HG03039 (cell line): ENCODE measurements around the gene SLC9B2.

Experiments
- ATAC-seq: cut with Tn5 transposase; IDR thresholded peaks from one replicate; pipeline ENCODE4 v1.9.1; 2021; ENCODE audit warnings: mild to moderate bottlenecking, moderate library complexity; ENCODE audit not compliant: unreplicated experiment

SLC9B2 gene

DNA sequence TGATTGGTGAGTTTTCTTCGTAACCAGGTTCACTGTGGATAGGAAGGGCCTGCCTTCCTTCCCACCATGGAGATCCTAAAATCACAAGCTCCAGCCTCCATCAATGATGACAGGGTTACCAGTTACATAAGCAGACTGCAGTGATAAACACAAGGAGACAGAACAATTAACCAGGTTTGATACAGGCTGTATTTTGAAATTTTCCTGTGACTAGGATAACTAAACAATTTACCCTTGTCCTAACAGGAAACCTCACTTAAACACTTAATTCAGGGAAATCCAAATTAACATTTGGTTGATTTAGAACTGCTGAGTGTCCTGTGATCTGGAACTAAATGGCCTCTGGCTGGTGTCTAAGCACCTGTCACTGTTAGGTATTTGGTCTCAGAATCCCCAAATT is 3.1 kb upstream of the SLC9B2 start:
- no peak for ATAC-seq

- peak; percentile 43 for ATAC-seq
Measured at GRCh38 chr4:103075894-103076746, 441 bp downstream of the SLC9B2 start.

- no peak for ATAC-seq
Measured at GRCh38 chr4:103075435-103075893, 1.1 kb downstream of the SLC9B2 start.

DNA sequence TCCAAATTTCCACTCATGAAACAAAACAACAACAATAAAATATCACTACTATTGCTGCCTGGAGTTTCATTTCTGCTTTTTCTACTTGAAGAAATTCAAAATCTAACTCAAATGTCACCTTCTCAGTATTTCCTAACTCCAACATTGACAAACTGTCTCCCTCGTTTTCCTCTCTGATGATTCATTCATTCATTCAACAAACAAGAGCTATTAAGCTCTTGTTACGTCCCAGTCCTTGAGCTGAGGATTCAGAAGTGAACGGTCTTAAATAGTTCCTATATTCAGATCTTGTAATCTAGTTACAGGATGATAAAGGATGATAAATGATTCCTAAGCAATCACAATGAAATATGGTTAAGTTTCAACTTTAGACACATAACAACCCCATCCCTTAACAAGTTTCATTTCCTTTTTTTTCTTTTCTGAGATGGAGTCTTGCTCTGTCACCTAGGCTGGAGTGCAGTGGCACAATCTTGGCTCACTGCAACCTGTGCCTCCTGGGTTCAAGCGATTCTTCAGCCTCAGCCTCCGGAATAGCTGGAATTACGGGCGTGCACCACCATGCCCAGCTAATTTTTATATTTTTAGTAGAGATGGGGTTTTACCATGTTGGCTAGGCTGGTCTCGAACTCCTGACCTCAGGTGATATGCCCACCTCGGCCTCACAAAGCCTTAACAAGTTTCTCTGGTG is 1.7 kb downstream of the SLC9B2 start:
- peak; percentile 27 for ATAC-seq

DNA sequence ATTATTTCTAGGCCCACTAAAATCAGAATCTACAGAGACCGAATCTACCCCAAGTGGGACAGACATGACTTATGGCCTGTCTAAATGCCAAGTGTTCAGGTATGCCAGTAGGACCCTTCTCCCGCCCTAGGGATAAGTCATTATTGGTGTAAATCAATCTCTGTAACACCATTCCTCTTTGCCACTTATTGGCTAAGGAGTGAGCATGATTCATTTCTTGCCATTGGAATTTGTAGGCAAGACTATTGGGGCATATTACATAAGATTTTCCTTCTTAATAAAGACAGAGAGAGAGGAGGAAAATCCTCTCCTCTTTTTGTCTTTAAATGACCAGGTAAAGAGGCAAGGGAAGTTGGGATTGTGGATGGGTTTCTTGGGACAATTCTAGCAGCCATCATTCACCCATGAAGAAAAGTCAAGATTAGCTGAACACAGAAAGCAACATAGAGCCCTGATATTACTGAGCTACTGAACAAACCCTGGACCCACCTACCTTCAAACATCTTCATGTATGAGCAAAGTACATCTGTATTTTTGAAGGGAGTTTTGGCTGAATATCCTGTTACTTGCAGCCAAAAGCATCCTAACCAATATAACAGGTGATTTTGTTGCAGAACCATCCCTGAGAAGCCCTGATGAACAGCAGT is 2.6 kb downstream of the SLC9B2 start:
- no peak for ATAC-seq

- ATAC-seq: no peak
Measured at GRCh38 chr4:103067841-103068547, 8.6 kb downstream of the SLC9B2 start.

GRCh38 chr4:103060453-103061148 is 16.0 kb downstream of the SLC9B2 start:
- no peak for ATAC-seq

DNA sequence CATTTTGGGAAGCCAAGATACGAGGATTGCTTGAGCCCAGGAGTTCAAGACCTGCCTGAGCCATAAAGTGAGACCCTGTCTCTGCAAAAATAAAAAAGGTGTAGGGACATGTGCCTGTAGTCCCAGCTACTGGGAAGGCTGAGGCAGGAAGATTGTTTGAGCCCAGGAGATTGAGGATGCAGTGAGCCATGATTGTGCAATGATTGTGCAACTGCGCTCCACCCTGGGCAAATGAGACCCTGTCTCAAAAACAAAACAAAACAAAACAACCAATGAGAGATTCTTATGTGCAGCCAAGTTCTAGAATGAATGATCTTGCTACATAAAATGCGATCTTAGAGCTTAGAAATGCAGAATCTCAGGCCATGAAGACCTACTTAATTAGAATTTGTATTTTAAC is 22.5 kb downstream of the SLC9B2 start:
- no peak for ATAC-seq

- ATAC-seq: no peak
Measured at GRCh38 chr4:103052779-103053178, 23.8 kb downstream of the SLC9B2 start.

DNA sequence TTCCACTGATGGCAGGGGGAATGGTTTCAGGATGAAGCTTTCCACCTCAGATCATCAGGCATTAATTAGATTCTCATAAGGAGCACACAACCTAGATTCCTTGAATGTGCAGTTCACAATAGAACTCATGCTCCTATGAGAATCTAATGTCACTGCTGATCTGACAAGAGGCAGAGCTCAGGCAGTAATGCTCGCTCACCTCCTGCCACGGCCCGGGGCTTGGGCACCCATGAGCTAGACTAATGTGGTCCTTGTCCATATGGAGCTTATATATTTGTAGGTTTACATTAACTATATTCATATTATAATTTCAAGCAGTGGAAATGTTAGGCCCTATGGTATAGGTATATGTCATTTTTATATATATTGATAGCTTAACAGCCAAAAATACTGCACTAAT is 24.4 kb downstream of the SLC9B2 start:
- ATAC-seq: no peak

GRCh38 chr4:103050736-103051436 is 25.7 kb downstream of the SLC9B2 start:
- ATAC-seq: no peak

DNA sequence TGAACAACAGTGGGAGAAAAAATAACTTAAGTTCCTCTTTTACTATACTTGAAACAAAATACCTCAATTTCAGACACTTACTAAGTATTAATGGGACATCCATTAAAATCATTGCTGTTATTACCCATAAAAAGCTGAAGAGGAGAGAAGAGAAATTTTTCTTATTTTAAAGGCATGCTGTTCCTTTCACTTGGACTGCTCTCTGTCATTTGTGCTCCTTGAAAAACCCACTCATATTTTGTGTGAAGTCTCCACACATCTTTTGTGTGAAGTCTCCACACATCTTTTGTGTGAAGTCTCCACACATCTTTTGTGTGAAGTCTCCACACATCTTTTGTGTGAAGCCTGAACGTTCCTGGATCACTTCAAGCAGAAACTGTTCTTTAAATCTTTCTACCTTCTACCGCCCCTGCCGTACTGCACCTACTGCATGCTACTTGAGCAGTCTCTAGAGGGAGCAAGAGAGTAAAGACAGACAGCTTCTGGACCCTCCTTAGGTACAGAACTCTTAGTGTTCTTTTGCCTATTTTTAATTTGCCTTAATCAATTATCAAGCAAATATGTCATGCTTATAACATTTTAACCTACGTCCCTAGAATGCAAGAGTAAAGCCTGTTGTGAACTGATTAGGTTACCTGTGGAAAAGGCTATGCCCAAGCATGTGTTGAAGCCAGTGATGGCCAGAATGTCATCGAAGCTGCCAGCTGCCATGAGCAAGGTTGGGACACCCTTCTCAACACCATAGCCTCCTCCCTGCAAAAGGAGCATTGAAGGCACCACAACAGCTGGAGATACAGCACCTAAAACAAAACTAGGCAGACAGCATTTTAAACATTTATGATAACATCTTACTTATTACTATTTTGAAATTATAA is 29.9 kb downstream of the SLC9B2 start:
- peak; percentile 91 for ATAC-seq

DNA sequence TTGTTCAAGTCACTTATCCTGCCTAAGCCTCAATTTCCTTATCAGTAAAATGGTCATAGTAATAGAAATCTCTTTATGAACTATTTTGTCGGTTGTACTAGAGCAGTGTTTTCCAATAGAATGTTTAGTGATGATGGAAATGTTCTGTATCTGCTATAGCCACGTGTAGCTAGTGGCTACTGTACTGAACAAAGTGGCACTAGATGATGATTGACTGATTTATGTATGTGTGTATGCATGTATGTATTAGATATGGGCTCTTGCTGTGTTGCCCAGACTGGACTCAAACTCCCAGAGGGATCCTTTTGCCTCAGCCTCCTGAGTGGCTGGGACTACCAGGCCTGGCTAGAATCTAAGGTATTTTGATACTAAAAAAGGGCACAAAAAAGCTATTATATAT is 32.4 kb downstream of the SLC9B2 start:
- ATAC-seq: no peak

DNA sequence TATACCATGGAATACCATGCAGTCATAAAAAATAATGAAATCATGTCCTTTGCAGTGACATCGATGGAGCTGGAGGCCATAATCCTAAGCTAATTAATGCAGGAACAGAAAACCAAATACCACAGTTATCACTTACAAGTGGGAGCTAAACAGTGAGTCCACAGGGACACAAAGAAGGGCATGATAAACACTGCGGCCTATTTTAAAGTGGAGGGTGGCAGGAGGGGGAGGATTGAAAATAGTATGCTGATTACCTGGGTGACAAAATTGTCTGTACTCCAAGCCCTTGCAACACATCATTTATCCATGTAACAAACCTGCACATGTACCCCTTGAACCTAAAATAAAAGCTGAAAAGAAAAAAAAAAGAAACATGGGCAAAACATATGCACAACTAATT is 40.4 kb downstream of the SLC9B2 start:
- no peak for ATAC-seq

DNA sequence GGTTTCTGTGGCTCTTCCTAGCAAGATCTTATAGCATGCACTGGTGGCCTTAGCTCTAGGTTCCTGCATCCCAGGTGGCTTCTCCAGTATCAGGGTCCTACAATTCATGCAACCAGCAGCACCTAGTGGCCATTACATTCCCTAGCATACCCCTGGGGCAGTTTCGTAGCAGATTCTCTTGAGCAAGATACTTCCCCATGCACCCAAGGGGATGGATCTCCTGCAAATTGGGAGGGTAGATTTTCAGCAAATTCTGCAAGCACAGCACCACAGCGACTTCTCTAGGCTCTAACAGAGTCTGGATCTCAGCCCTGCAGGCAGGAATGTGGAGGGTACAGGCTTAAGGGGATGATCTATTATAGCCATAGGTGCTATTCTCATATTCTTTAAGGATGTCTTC is 44.0 kb downstream of the SLC9B2 start:
- ATAC-seq: no peak

DNA sequence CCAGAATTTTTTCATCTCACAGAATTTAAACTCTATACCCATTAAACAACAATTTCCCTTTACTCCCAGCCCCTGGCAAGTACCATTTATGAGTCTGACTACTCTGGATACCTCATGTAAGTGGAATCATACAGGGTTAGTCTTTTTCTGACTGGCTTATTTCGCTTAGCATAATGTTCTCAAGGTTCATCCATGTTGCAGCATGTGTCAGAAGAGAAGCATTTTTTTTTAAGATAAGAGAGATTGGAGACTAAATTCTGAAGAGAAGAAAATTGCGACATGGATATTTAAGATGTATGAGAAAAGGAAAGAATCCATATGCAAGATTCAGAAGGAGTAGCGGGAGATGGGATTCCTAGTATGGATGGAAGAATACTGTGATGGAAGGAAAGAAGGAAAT is 45.8 kb downstream of the SLC9B2 start:
- no peak for ATAC-seq

GRCh38 chr4:103029300-103029699 is 47.3 kb downstream of the SLC9B2 start:
- ATAC-seq: no peak

DNA sequence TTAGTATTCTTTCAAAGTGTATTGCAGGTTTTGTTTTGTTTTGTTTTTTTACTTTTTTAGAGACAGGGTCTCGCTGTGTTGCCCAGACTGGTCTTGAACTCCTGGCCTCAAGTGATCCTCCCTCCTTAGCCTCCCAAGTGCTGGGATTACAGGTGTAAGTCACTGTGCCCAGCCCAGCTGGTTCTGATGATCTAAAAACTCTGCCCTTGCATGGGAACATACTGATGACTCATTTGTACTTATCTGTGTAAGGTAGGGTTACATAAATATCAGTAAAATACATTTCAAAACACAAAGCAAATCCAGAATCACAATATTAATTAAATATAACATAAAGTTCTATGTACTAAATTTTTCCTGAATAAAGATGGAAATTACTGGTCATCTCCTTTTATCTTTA is 49.7 kb downstream of the SLC9B2 start:
- ATAC-seq: no peak

GRCh38 chr4:103024996-103025395 is 51.6 kb downstream of the SLC9B2 start:
- no peak for ATAC-seq
